GM23338 (cell line): ENCODE data around the gene NFIC. TPM values are rescaled to one million over a fixed set of nuclear protein-coding genes. Genes with fewer than 3 reads are reported as not detected.
A peak's percentile ranks its signal among the peaks of the same experiment; 100 is the strongest.

Experiments used
- ATAC-seq: fragments of 200-7000 bp; cut with Tn5 transposase; 3 replicates; pipeline ENCODE4 v1.9.1; 2020
- DNase-seq: peaks from one replicate; pipeline ENCODE4 v3.0.0-alpha.2; 2015; ENCODE audit warnings: low spot score
- H2AFZ ChIP-seq: fragments of 200-600 bp; sonication (generic); 2 replicates; pipeline ENCODE4 v1.8.0; 2016; ENCODE audit warnings: antibody characterized with exemption, mild to moderate bottlenecking, moderate library complexity
- H3F3A ChIP-seq: fragments of 200-600 bp; sonication (generic); replicated peaks from 2 replicates; pipeline ENCODE4 v1.8.0; 2017; ENCODE audit warnings: antibody characterized with exemption, mixed run types, low read depth
- H3K27ac ChIP-seq: fragments of 200-600 bp; sonication (generic); 2 replicates; pipeline ENCODE4 v1.6.1; 2016; ENCODE audit warnings: low read depth
- H3K27me3 ChIP-seq: fragments of 200-600 bp; sonication (generic); 2 replicates; pipeline ENCODE4 v1.8.0; 2016; ENCODE audit warnings: mild to moderate bottlenecking, mixed run types, moderate library complexity; ENCODE audit not compliant: insufficient read depth
- H3K36me3 ChIP-seq: fragments of 200-600 bp; sonication (generic); 2 replicates; pipeline ENCODE4 v1.8.0; 2016; ENCODE audit warnings: mild to moderate bottlenecking; ENCODE audit not compliant: insufficient read depth
- H3K4me1 ChIP-seq: fragments of 200-600 bp; sonication (generic); 2 replicates; pipeline ENCODE4 v1.8.0; 2016; ENCODE audit warnings: mild to moderate bottlenecking, moderate library complexity; ENCODE audit not compliant: insufficient read depth
- H3K4me2 ChIP-seq: fragments of 200-600 bp; sonication (generic); 2 replicates; pipeline ENCODE4 v1.7.1; 2017; ENCODE audit warnings: mixed run types
- H3K4me3 ChIP-seq: fragments of 200-600 bp; sonication (generic); 2 replicates; pipeline ENCODE4 v1.6.1; 2016; ENCODE audit warnings: mixed run types
- H3K79me2 ChIP-seq: fragments of 200-600 bp; sonication (generic); replicated peaks from 2 replicates; pipeline ENCODE4 v1.8.0; 2017; ENCODE audit warnings: mild to moderate bottlenecking; ENCODE audit not compliant: insufficient read depth
- H3K9me2 ChIP-seq: fragments of 200-600 bp; sonication (generic); 2 replicates; pipeline ENCODE4 v1.8.0; 2017; ENCODE audit not compliant: insufficient read depth
- H4K20me1 ChIP-seq: fragments of 200-600 bp; sonication (generic); replicated peaks from 2 replicates; pipeline ENCODE4 v1.8.0; 2017; ENCODE audit warnings: mild to moderate bottlenecking; ENCODE audit not compliant: insufficient read depth
- H3K27ac Mint-ChIP-seq: 2 replicates; pipeline ENCODE4 v1.8.0; 2020; ENCODE audit warnings: inconsistent platforms, mild to moderate bottlenecking, moderate library complexity, mixed read lengths
- H3K27me3 Mint-ChIP-seq: 3 replicates; pipeline ENCODE4 v1.8.0; 2022; ENCODE audit warnings: low read depth, mild to moderate bottlenecking, moderate library complexity, mixed read lengths, inconsistent platforms; ENCODE audit not compliant: insufficient read depth, poor library complexity
- H3K36me3 Mint-ChIP-seq: 3 replicates; pipeline ENCODE4 v1.8.0; 2021; ENCODE audit warnings: low read depth, mild to moderate bottlenecking, inconsistent platforms, moderate library complexity, mixed read lengths
- H3K4me1 Mint-ChIP-seq: 3 replicates; pipeline ENCODE4 v1.8.0; 2020; ENCODE audit warnings: mild to moderate bottlenecking, inconsistent platforms, mixed read lengths
- H3K4me3 Mint-ChIP-seq: 3 replicates; pipeline ENCODE4 v1.8.0; 2021; ENCODE audit warnings: moderate library complexity, mild to moderate bottlenecking, inconsistent platforms, mixed read lengths
- H3K9me3 Mint-ChIP-seq: 3 replicates; pipeline ENCODE4 v1.8.0; 2020; ENCODE audit warnings: moderate library complexity, mild to moderate bottlenecking, inconsistent platforms, mixed read lengths
- CREB1 ChIP-seq: fragments of 250-450 bp; sonication (Bioruptor Pico); IDR thresholded peaks from 2 replicates; pipeline ENCODE4 v1.5.0; 2020; ENCODE audit warnings: low read depth, mild to moderate bottlenecking, moderate library complexity
- ETS1 ChIP-seq: IDR thresholded peaks from 2 replicates; pipeline ENCODE4 v1.6.1; 2016; ENCODE audit warnings: antibody characterized with exemption
- EZH2 ChIP-seq: fragments of 200-600 bp; sonication (generic); IDR thresholded peaks from one replicate; pipeline ENCODE4 v1.8.0; 2017; ENCODE audit warnings: antibody characterized with exemption, mild to moderate bottlenecking, low read depth; ENCODE audit not compliant: unreplicated experiment
- EZH2phosphoT487 ChIP-seq: fragments of 200-600 bp; sonication (generic); IDR thresholded peaks from one replicate; pipeline ENCODE4 v1.8.1; 2018; ENCODE audit warnings: antibody characterized with exemption; ENCODE audit not compliant: unreplicated experiment
- JUNB ChIP-seq: IDR thresholded peaks from one replicate; pipeline ENCODE4 v1.6.1; 2016; ENCODE audit warnings: antibody characterized with exemption; ENCODE audit not compliant: unreplicated experiment
- NANOG ChIP-seq: IDR thresholded peaks from 2 replicates; pipeline ENCODE4 v1.6.1; 2016; ENCODE audit warnings: antibody characterized with exemption, borderline replicate concordance
- POLR2AphosphoS5 ChIP-seq: IDR thresholded peaks from 2 replicates; pipeline ENCODE4 v1.6.1; 2016; ENCODE audit warnings: antibody characterized with exemption, low read depth
- STAT1 ChIP-seq: IDR thresholded peaks from one replicate; pipeline ENCODE4 v1.6.1; 2016; ENCODE audit warnings: antibody characterized with exemption; ENCODE audit not compliant: unreplicated experiment
- ZNF114 ChIP-seq: fragments of 250-450 bp; sonication (Bioruptor Pico); IDR thresholded peaks from 2 replicates; pipeline ENCODE4 v1.5.0; 2020; ENCODE audit warnings: mild to moderate bottlenecking, moderate library complexity
- ZNF331 ChIP-seq: fragments of 250-450 bp; sonication (Bioruptor Pico); IDR thresholded peaks from 2 replicates; pipeline ENCODE4 v1.5.0; 2020; ENCODE audit warnings: low read depth, mild to moderate bottlenecking, moderate library complexity
- polyA plus RNA-seq: library from polyadenylated mRNA; unstranded; fragments of >200 nt; fragmentation: Nextera tagmentation; extraction: Ambion mirVana; gene quantifications from 2 replicates; pipeline ENCODE4 v1.2.1, GENCODE V29; 2016
- total RNA-seq: library from RNA; depleted of rRNA; stranded (reverse); fragments of >200 nt; shearing (Covaris generic); gene quantifications from 2 replicates; pipeline ENCODE4 v1.2.3, GENCODE V29; 2014
- TF ChIP-seq, protein P1 (sequence below), 2 experiments: fragments of 200-600 bp in 1 of 2; sonication (generic) in 1 of 2; conservative IDR thresholded peaks; 2 replicates each; pipeline versions ENCODE4 v1.5.1 to v1.6.1; 2016 to 2017; ENCODE audit warnings: antibody characterized with exemption in 2 of 2, low read depth in 2 of 2, mild to moderate bottlenecking in 2 of 2, moderate library complexity in 1 of 2
- TF ChIP-seq, protein P2 (sequence below): fragments of 250-450 bp; sonication (Bioruptor Pico); IDR thresholded peaks from 2 replicates; pipeline ENCODE4 v1.5.0; 2020; ENCODE audit warnings: mild to moderate bottlenecking, moderate library complexity
- TF ChIP-seq, protein P3 (sequence below): IDR thresholded peaks from one replicate; pipeline ENCODE4 v1.6.1; 2018; ENCODE audit warnings: antibody characterized with exemption; ENCODE audit not compliant: unreplicated experiment

The NFIC gene
- total and polyA plus RNA-seq, 2 experiments from 2014 or later = 1.3 to 5.3 TPM

- Histone ChIP-seq H3K27me3 (no peaks in the 10 kb centered on the region), H3K79me2 (no peaks in the 10 kb centered on the region), H3K27ac (no peak overlapping the region), H3K36me3 (no peaks in the 10 kb centered on the region), H4K20me1 (0 out of 2 replicates have a peak, but pooled peaks cover 3% of the 10 kb centered on the region), H3K4me2 (no peak overlapping the region), H3K4me3 (no peak overlapping the region), H3K9me2 (peaks cover 2% of the 10 kb centered on the region; the same call in 1 of the 2 replicates), H2AFZ (0 out of 2 replicates have a peak overlapping the region, but pooled peaks have one; percentile 14), H3F3A (0 out of 2 replicates have a peak, but pooled peaks cover 4% of the 10 kb centered on the region), H3K4me1 (peaks cover 11% of the 10 kb centered on the region; the same call in 1 of the 2 replicates)
- ATAC-seq (no peak), DNase-seq (no peak)
- H3K27ac Mint-ChIP-seq = no peak overlapping the region
- H3K4me1 Mint-ChIP-seq = peaks cover 9% of the 10 kb centered on the region; the same call in 2 of the 3 replicates
- peaks cover 25% of the 10 kb centered on the region for H3K27me3 Mint-ChIP-seq
- H3K4me3 Mint-ChIP-seq = no peak overlapping the region
- no peaks in the 10 kb centered on the region for H3K36me3 Mint-ChIP-seq
- H3K9me3 Mint-ChIP-seq = no peaks in the 10 kb centered on the region; the same call in 2 of the 3 replicates
- TF ChIP-seq, protein P1, sequence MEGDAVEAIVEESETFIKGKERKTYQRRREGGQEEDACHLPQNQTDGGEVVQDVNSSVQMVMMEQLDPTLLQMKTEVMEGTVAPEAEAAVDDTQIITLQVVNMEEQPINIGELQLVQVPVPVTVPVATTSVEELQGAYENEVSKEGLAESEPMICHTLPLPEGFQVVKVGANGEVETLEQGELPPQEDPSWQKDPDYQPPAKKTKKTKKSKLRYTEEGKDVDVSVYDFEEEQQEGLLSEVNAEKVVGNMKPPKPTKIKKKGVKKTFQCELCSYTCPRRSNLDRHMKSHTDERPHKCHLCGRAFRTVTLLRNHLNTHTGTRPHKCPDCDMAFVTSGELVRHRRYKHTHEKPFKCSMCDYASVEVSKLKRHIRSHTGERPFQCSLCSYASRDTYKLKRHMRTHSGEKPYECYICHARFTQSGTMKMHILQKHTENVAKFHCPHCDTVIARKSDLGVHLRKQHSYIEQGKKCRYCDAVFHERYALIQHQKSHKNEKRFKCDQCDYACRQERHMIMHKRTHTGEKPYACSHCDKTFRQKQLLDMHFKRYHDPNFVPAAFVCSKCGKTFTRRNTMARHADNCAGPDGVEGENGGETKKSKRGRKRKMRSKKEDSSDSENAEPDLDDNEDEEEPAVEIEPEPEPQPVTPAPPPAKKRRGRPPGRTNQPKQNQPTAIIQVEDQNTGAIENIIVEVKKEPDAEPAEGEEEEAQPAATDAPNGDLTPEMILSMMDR (conservative IDR thresholded peaks at IDR 0.05; ENCODE audit: low read depth in 2 of 2) = no peak
- TF ChIP-seq POLR2AphosphoS5 (no peak), CREB1 (no peak), NANOG (no peak), JUNB (no peak), ETS1 (no peak), STAT1 (no peak), EZH2 (no peak), ZNF114 (CRISPR knock-in tag) (no peak), ZNF331 (CRISPR knock-in tag) (no peak), EZH2phosphoT487 (no peak)
- TF ChIP-seq, protein P2, sequence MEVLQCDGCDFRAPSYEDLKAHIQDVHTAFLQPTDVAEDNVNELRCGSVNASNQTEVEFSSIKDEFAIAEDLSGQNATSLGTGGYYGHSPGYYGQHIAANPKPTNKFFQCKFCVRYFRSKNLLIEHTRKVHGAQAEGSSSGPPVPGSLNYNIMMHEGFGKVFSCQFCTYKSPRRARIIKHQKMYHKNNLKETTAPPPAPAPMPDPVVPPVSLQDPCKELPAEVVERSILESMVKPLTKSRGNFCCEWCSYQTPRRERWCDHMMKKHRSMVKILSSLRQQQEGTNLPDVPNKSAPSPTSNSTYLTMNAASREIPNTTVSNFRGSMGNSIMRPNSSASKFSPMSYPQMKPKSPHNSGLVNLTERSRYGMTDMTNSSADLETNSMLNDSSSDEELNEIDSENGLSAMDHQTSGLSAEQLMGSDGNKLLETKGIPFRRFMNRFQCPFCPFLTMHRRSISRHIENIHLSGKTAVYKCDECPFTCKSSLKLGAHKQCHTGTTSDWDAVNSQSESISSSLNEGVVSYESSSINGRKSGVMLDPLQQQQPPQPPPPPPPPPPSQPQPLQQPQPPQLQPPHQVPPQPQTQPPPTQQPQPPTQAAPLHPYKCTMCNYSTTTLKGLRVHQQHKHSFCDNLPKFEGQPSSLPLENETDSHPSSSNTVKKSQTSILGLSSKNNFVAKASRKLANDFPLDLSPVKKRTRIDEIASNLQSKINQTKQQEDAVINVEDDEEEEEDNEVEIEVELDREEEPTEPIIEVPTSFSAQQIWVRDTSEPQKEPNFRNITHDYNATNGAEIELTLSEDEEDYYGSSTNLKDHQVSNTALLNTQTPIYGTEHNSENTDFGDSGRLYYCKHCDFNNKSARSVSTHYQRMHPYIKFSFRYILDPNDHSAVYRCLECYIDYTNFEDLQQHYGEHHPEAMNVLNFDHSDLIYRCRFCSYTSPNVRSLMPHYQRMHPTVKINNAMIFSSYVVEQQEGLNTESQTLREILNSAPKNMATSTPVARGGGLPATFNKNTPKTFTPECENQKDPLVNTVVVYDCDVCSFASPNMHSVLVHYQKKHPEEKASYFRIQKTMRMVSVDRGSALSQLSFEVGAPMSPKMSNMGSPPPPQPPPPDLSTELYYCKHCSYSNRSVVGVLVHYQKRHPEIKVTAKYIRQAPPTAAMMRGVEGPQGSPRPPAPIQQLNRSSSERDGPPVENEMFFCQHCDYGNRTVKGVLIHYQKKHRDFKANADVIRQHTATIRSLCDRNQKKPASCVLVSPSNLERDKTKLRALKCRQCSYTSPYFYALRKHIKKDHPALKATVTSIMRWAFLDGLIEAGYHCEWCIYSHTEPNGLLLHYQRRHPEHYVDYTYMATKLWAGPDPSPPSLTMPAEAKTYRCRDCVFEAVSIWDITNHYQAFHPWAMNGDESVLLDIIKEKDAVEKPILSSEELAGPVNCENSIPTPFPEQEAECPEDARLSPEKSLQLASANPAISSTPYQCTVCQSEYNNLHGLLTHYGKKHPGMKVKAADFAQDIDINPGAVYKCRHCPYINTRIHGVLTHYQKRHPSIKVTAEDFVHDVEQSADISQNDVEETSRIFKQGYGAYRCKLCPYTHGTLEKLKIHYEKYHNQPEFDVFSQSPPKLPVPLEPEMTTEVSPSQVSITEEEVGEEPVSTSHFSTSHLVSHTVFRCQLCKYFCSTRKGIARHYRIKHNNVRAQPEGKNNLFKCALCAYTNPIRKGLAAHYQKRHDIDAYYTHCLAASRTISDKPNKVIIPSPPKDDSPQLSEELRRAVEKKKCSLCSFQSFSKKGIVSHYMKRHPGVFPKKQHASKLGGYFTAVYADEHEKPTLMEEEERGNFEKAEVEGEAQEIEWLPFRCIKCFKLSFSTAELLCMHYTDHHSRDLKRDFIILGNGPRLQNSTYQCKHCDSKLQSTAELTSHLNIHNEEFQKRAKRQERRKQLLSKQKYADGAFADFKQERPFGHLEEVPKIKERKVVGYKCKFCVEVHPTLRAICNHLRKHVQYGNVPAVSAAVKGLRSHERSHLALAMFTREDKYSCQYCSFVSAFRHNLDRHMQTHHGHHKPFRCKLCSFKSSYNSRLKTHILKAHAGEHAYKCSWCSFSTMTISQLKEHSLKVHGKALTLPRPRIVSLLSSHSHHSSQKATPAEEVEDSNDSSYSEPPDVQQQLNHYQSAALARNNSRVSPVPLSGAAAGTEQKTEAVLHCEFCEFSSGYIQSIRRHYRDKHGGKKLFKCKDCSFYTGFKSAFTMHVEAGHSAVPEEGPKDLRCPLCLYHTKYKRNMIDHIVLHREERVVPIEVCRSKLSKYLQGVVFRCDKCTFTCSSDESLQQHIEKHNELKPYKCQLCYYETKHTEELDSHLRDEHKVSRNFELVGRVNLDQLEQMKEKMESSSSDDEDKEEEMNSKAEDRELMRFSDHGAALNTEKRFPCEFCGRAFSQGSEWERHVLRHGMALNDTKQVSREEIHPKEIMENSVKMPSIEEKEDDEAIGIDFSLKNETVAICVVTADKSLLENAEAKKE (CRISPR knock-in tag) = no peak
- TF ChIP-seq, protein P3, sequence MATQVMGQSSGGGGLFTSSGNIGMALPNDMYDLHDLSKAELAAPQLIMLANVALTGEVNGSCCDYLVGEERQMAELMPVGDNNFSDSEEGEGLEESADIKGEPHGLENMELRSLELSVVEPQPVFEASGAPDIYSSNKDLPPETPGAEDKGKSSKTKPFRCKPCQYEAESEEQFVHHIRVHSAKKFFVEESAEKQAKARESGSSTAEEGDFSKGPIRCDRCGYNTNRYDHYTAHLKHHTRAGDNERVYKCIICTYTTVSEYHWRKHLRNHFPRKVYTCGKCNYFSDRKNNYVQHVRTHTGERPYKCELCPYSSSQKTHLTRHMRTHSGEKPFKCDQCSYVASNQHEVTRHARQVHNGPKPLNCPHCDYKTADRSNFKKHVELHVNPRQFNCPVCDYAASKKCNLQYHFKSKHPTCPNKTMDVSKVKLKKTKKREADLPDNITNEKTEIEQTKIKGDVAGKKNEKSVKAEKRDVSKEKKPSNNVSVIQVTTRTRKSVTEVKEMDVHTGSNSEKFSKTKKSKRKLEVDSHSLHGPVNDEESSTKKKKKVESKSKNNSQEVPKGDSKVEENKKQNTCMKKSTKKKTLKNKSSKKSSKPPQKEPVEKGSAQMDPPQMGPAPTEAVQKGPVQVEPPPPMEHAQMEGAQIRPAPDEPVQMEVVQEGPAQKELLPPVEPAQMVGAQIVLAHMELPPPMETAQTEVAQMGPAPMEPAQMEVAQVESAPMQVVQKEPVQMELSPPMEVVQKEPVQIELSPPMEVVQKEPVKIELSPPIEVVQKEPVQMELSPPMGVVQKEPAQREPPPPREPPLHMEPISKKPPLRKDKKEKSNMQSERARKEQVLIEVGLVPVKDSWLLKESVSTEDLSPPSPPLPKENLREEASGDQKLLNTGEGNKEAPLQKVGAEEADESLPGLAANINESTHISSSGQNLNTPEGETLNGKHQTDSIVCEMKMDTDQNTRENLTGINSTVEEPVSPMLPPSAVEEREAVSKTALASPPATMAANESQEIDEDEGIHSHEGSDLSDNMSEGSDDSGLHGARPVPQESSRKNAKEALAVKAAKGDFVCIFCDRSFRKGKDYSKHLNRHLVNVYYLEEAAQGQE = no peak
These were observed 115.1 kb downstream of the NFIC start for GRCh38 chr19:3481241-3482090.
